Heart left ventricle (tissue), 13 donors: ENCODE measurements around the gene GLT8D2.

Experiments used
- CTCF ChIP-seq, 12 donors: fragments of 200-600 bp; sonication (generic) in 4 of 12; IDR thresholded peaks; one replicate each; pipeline versions ENCODE4 v1.5.0 to v1.8.0; 2018 to 2022; ENCODE audit warnings: antibody characterized with exemption in 12 of 12, mild to moderate bottlenecking in 5 of 12
- POLR2A ChIP-seq, 2 donors: fragments of 450-650 bp; IDR thresholded peaks; one replicate each; pipeline ENCODE4 v1.6.1; 2017; ENCODE audit warnings: antibody characterized with exemption in 2 of 2, mild to moderate bottlenecking in 2 of 2, moderate library complexity in 2 of 2
- donor health status: ischemic (EF 13 %, LVEDD 7.1; RV severe dilation, severe dysfunction).
- donor health status: DM: no; HTN: yes; CAD: no.
- donor health status: DM: no; HTN: no; CAD: no.
- donor health status: ischemic (EF 25% LVEDD 6.9; RV normal size, moderate dysfunction).
- donor health status: ischemic (EF 25% LVEDD 5.7; RV mildly dilated, moderate dysfunction).
- donor health status: ischemic (EF 35%, LVEDD 5.7; RV mildly dilated, moderate dysfunction).
- donor health status: nonischemic (EF 11% LVEDD 7.7; RV severe dilation, severe dysfunction).
- donor health status: DM: yes; HTN: yes; CAD: no.
- donor health status: PGD.
- donor health status: ischemic (EF 29% LVEDD 5.4; RV normal size, mild dysfunction).
- donor health status: nonischemic (EF 23%, LVEDD 6.1; RV moderate dilation, normal function).

GRCh38 chr12:103962493-103962892, 87.5 kb downstream of the GLT8D2 start:
- no peak for TF ChIP-seq POLR2A (IDR thresholded peaks at IDR 0.05)
- no peak for TF ChIP-seq CTCF (IDR thresholded peaks at IDR 0.05)
